GM23338 (cell line): ENCODE results near the gene CD1D. TPM values are rescaled to one million over a fixed set of nuclear protein-coding genes. Genes with fewer than 3 reads are reported as not detected.
A peak's percentile ranks its signal among the peaks of the same experiment; 100 is the strongest.
"Not testable (repeated sequence)": the region's sequence is repeated elsewhere in the genome, so short reads cannot be mapped to it uniquely, and the experiment has no call there.

Source experiments
- ATAC-seq: fragments of 200-7000 bp; cut with Tn5 transposase; 3 replicates; pipeline ENCODE4 v1.9.1; 2020
- DNase-seq: peaks from one replicate; pipeline ENCODE4 v3.0.0-alpha.2; 2015; ENCODE audit warnings: low spot score
- H2AFZ ChIP-seq: fragments of 200-600 bp; sonication (generic); 2 replicates; pipeline ENCODE4 v1.8.0; 2016; ENCODE audit warnings: antibody characterized with exemption, mild to moderate bottlenecking, moderate library complexity
- H3F3A ChIP-seq: fragments of 200-600 bp; sonication (generic); replicated peaks from 2 replicates; pipeline ENCODE4 v1.8.0; 2017; ENCODE audit warnings: antibody characterized with exemption, mixed run types, low read depth
- H3K27ac ChIP-seq: fragments of 200-600 bp; sonication (generic); 2 replicates; pipeline ENCODE4 v1.6.1; 2016; ENCODE audit warnings: low read depth
- H3K27me3 ChIP-seq: fragments of 200-600 bp; sonication (generic); 2 replicates; pipeline ENCODE4 v1.8.0; 2016; ENCODE audit warnings: mild to moderate bottlenecking, mixed run types, moderate library complexity; ENCODE audit not compliant: insufficient read depth
- H3K36me3 ChIP-seq: fragments of 200-600 bp; sonication (generic); 2 replicates; pipeline ENCODE4 v1.8.0; 2016; ENCODE audit warnings: mild to moderate bottlenecking; ENCODE audit not compliant: insufficient read depth
- H3K4me1 ChIP-seq: fragments of 200-600 bp; sonication (generic); 2 replicates; pipeline ENCODE4 v1.8.0; 2016; ENCODE audit warnings: mild to moderate bottlenecking, moderate library complexity; ENCODE audit not compliant: insufficient read depth
- H3K4me2 ChIP-seq: fragments of 200-600 bp; sonication (generic); 2 replicates; pipeline ENCODE4 v1.7.1; 2017; ENCODE audit warnings: mixed run types
- H3K4me3 ChIP-seq: fragments of 200-600 bp; sonication (generic); 2 replicates; pipeline ENCODE4 v1.6.1; 2016; ENCODE audit warnings: mixed run types
- H3K79me2 ChIP-seq: fragments of 200-600 bp; sonication (generic); replicated peaks from 2 replicates; pipeline ENCODE4 v1.8.0; 2017; ENCODE audit warnings: mild to moderate bottlenecking; ENCODE audit not compliant: insufficient read depth
- H3K9me2 ChIP-seq: fragments of 200-600 bp; sonication (generic); 2 replicates; pipeline ENCODE4 v1.8.0; 2017; ENCODE audit not compliant: insufficient read depth
- H4K20me1 ChIP-seq: fragments of 200-600 bp; sonication (generic); replicated peaks from 2 replicates; pipeline ENCODE4 v1.8.0; 2017; ENCODE audit warnings: mild to moderate bottlenecking; ENCODE audit not compliant: insufficient read depth
- H3K27ac Mint-ChIP-seq: 2 replicates; pipeline ENCODE4 v1.8.0; 2020; ENCODE audit warnings: inconsistent platforms, mild to moderate bottlenecking, moderate library complexity, mixed read lengths
- H3K27me3 Mint-ChIP-seq: 3 replicates; pipeline ENCODE4 v1.8.0; 2022; ENCODE audit warnings: low read depth, mild to moderate bottlenecking, moderate library complexity, mixed read lengths, inconsistent platforms; ENCODE audit not compliant: insufficient read depth, poor library complexity
- H3K36me3 Mint-ChIP-seq: 3 replicates; pipeline ENCODE4 v1.8.0; 2021; ENCODE audit warnings: low read depth, mild to moderate bottlenecking, inconsistent platforms, moderate library complexity, mixed read lengths
- H3K4me1 Mint-ChIP-seq: 3 replicates; pipeline ENCODE4 v1.8.0; 2020; ENCODE audit warnings: mild to moderate bottlenecking, inconsistent platforms, mixed read lengths
- H3K4me3 Mint-ChIP-seq: 3 replicates; pipeline ENCODE4 v1.8.0; 2021; ENCODE audit warnings: moderate library complexity, mild to moderate bottlenecking, inconsistent platforms, mixed read lengths
- H3K9me3 Mint-ChIP-seq: 3 replicates; pipeline ENCODE4 v1.8.0; 2020; ENCODE audit warnings: moderate library complexity, mild to moderate bottlenecking, inconsistent platforms, mixed read lengths
- NANOG ChIP-seq: IDR thresholded peaks from 2 replicates; pipeline ENCODE4 v1.6.1; 2016; ENCODE audit warnings: antibody characterized with exemption, borderline replicate concordance
- POLR2AphosphoS5 ChIP-seq: IDR thresholded peaks from 2 replicates; pipeline ENCODE4 v1.6.1; 2016; ENCODE audit warnings: antibody characterized with exemption, low read depth
- ZNF331 ChIP-seq: fragments of 250-450 bp; sonication (Bioruptor Pico); IDR thresholded peaks from 2 replicates; pipeline ENCODE4 v1.5.0; 2020; ENCODE audit warnings: low read depth, mild to moderate bottlenecking, moderate library complexity
- polyA plus RNA-seq: library from polyadenylated mRNA; unstranded; fragments of >200 nt; fragmentation: Nextera tagmentation; extraction: Ambion mirVana; gene quantifications from 2 replicates; pipeline ENCODE4 v1.2.1, GENCODE V29; 2016
- total RNA-seq: library from RNA; depleted of rRNA; stranded (reverse); fragments of >200 nt; shearing (Covaris generic); gene quantifications from 2 replicates; pipeline ENCODE4 v1.2.3, GENCODE V29; 2014
- TF ChIP-seq, protein P1 (sequence below), 2 experiments: fragments of 200-600 bp in 1 of 2; sonication (generic) in 1 of 2; conservative IDR thresholded peaks; 2 replicates each; pipeline versions ENCODE4 v1.5.1 to v1.6.1; 2016 to 2017; ENCODE audit warnings: antibody characterized with exemption in 2 of 2, low read depth in 2 of 2, mild to moderate bottlenecking in 2 of 2, moderate library complexity in 1 of 2
- TF ChIP-seq, protein P2 (sequence below): IDR thresholded peaks from 2 replicates; pipeline ENCODE4 v1.6.1; 2016; ENCODE audit warnings: antibody characterized with exemption

Gene CD1D
- total and polyA plus RNA-seq, 2 experiments from 2014 or later: 1.5 to 2.7 TPM

GRCh38 chr1:158176849-158177699 is 3.6 kb upstream of the CD1D start:
- Histone ChIP-seq H3K4me3 (peak overlapping the region; percentile 58), H3K27me3 (peaks cover 65% of the 10 kb centered on the region), H3K4me2 (peak overlapping the region; percentile 71), H2AFZ (peak overlapping the region; percentile 97), H3K4me1 (peaks cover 37% of the 10 kb centered on the region)
- H3K79me2 ChIP-seq, H4K20me1 ChIP-seq, H3K9me3 Mint-ChIP-seq, H3K9me2 ChIP-seq, H3K36me3 ChIP-seq, H3K27ac ChIP-seq, H3F3A ChIP-seq, H3K36me3 Mint-ChIP-seq, DNase-seq, H3K27ac Mint-ChIP-seq: not testable (repeated sequence)
- peak; percentile 16; the same call in 2 of the 3 replicates for ATAC-seq
- Mint-ChIP-seq H3K27me3 (peaks cover 45% of the 10 kb centered on the region), H3K4me1 (peaks cover 30% of the 10 kb centered on the region), H3K4me3 (peak overlapping the region; percentile 62; the same call in 2 of the 3 replicates)

DNA sequence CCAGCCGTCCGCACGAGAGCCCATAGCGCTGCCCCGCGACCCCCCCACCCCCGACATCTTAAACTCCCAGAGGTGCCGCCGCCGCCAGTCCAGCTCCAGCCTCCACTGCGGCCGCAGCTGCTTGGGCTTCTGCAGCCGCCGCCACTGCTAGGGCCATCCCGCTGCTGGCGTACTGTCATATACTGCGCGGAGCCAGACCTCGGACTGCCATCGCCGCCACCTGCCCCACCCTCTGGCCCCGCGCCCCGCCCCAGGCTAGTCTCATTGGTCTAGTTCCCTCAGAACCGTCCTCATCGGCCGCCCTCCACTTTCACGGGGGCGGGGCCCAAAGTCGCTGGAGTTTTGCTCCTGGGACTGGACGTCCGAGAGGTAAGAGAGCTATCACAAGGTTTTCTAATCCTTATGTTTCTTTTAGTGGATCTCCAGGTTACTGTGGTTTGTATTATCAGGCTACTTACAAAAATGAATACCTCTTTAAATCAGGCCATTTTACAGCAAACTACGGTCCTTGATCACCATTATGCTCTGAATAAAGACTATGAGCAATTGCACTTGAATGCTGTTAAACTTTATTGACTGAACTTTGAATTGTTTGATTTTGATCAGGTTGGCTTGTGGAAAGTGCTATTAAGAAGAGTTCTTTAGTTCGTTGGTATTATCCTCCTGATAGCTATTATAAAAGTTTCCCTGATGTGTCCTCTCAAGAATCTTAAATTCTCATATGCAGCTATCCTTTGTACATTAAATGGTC is 2.8 kb upstream of the CD1D start:
- Mint-ChIP-seq H3K9me3 (no peaks in the 10 kb centered on the region; the same call in 2 of the 3 replicates), H3K4me1 (peaks cover 33% of the 10 kb centered on the region), H3K27ac (no peak overlapping the region), H3K27me3 (peaks cover 53% of the 10 kb centered on the region), H3K36me3 (peaks cover 3% of the 10 kb centered on the region; the same call in 1 of the 3 replicates), H3K4me3 (peak overlapping the region; percentile 62)
- peak overlapping the region; percentile 58 for H3K4me3 ChIP-seq
- H3F3A ChIP-seq: peaks cover 6% of the 10 kb centered on the region; the same call in 1 of the 2 replicates
- TF ChIP-seq NANOG (no peak), POLR2AphosphoS5 (peak; percentile 46), ZNF331 (CRISPR knock-in tag) (no peak)
- TF ChIP-seq, protein P1, sequence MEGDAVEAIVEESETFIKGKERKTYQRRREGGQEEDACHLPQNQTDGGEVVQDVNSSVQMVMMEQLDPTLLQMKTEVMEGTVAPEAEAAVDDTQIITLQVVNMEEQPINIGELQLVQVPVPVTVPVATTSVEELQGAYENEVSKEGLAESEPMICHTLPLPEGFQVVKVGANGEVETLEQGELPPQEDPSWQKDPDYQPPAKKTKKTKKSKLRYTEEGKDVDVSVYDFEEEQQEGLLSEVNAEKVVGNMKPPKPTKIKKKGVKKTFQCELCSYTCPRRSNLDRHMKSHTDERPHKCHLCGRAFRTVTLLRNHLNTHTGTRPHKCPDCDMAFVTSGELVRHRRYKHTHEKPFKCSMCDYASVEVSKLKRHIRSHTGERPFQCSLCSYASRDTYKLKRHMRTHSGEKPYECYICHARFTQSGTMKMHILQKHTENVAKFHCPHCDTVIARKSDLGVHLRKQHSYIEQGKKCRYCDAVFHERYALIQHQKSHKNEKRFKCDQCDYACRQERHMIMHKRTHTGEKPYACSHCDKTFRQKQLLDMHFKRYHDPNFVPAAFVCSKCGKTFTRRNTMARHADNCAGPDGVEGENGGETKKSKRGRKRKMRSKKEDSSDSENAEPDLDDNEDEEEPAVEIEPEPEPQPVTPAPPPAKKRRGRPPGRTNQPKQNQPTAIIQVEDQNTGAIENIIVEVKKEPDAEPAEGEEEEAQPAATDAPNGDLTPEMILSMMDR (conservative IDR thresholded peaks at IDR 0.05; ENCODE audit: low read depth in 2 of 2): no peak
- TF ChIP-seq, protein P2, sequence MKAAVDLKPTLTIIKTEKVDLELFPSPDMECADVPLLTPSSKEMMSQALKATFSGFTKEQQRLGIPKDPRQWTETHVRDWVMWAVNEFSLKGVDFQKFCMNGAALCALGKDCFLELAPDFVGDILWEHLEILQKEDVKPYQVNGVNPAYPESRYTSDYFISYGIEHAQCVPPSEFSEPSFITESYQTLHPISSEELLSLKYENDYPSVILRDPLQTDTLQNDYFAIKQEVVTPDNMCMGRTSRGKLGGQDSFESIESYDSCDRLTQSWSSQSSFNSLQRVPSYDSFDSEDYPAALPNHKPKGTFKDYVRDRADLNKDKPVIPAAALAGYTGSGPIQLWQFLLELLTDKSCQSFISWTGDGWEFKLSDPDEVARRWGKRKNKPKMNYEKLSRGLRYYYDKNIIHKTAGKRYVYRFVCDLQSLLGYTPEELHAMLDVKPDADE: no peak
- DNase-seq (peak; percentile 97), ATAC-seq (peak; percentile 90)
- no peak overlapping the region for H3K27ac ChIP-seq
- H4K20me1 ChIP-seq: no peaks in the 10 kb centered on the region
- peaks cover 37% of the 10 kb centered on the region for H3K4me1 ChIP-seq
- H3K79me2 ChIP-seq: no peaks in the 10 kb centered on the region
- peaks cover 73% of the 10 kb centered on the region for H3K27me3 ChIP-seq
- H3K9me2 ChIP-seq: no peaks in the 10 kb centered on the region
- peak overlapping the region; percentile 97 for H2AFZ ChIP-seq
- peak overlapping the region; percentile 71 for H3K4me2 ChIP-seq
- no peaks in the 10 kb centered on the region for H3K36me3 ChIP-seq
